ENCODE results near the gene MGMT.

DNA sequence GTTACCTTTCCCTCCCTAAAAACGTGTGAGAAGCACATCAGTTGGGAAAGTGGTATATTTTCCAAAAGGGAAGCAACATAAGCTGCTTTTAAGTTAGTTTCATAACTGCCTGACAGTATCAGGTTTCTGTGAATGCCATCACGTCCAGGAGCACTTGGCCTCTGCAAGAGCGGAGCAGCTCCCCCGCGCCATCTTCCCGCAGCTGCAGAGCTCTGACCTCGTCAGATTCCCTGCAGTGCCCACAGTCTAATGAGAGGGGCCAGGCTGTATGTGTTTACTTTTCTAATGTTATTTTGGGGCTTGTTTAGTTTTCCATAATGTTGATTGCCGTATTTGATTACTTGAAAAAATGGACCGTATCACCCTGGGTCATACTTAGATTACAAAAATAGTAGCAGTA is 74.2 kb downstream of the MGMT start:
- no peak for TF ChIP-seq CTCF (IDR thresholded peaks at IDR 0.05)
- no peak for TF ChIP-seq ZFX (IDR thresholded peaks at IDR 0.05; ENCODE audit: borderline replicate concordance)

Measured in 22Rv1 (cell line).